PC-3 (cell line): Measurements from ENCODE around the gene GBA2. TPM values are rescaled to one million over a fixed set of nuclear protein-coding genes. Genes with fewer than 3 reads are reported as not detected.

Experiments
- ATAC-seq: fragments of 200-7000 bp; cut with Tn5 transposase; 2 replicates; pipeline ENCODE4 v1.9.1; 2020; ENCODE audit warnings: mild to moderate bottlenecking, moderate library complexity
- BruUV-seq: library from RNA; stranded (reverse); fragments of 400-500 nt; replicated peaks from 2 replicates; lab custom pipeline; 2021; lab: Mats Ljungman, UMichigan
- CTCF ChIA-PET: fragments of 300-600 bp; sonication (Branson Sonifier 250); formaldehyde crosslinking; loops from one replicate; lab custom pipeline; 2022; ENCODE audit warnings: antibody characterized with exemption; lab: Charles Lee
- POLR2A ChIA-PET: fragments of 300-600 bp; sonication (Branson Sonifier 250); formaldehyde crosslinking; loops from one replicate; lab custom pipeline; 2022; ENCODE audit warnings: antibody characterized with exemption; ENCODE audit not compliant: unreplicated experiment; lab: Charles Lee
- DNase-seq: peaks from one replicate; pipeline ENCODE4 v3.0.0-alpha.2; 2015
- H2AFZ ChIP-seq: fragments of 300-600 bp; sonication (generic); 2 replicates; pipeline ENCODE4 v1.6.0; 2016; ENCODE audit warnings: antibody characterized with exemption, low read length
- H3F3A ChIP-seq: fragments of 300-600 bp; sonication (generic); one replicate; pipeline ENCODE4 v1.6.0; 2017; ENCODE audit warnings: antibody characterized with exemption, low read length, control low read depth, mild to moderate bottlenecking; ENCODE audit not compliant: unreplicated experiment
- H3K27ac ChIP-seq: fragments of 300-600 bp; sonication (generic); 2 replicates; pipeline ENCODE4 v1.5.1; 2016; ENCODE audit warnings: mild to moderate bottlenecking, low read length
- H3K27me3 ChIP-seq: fragments of 300-600 bp; sonication (generic); 2 replicates; pipeline ENCODE4 v1.6.1; 2016; ENCODE audit warnings: low read length, mixed read lengths
- H3K36me3 ChIP-seq: fragments of 300-600 bp; sonication (generic); 2 replicates; pipeline ENCODE4 v1.6.1; 2016; ENCODE audit warnings: low read depth, mixed run types, low read length, mixed read lengths
- H3K4me1 ChIP-seq: fragments of 300-600 bp; sonication (generic); 2 replicates; pipeline ENCODE4 v1.5.1; 2016; ENCODE audit warnings: low read length; ENCODE audit not compliant: insufficient read depth
- H3K4me2 ChIP-seq: fragments of 300-600 bp; sonication (generic); 2 replicates; pipeline ENCODE4 v1.6.0; 2016; ENCODE audit warnings: low read length
- H3K4me3 ChIP-seq: fragments of 300-600 bp; sonication (generic); 2 replicates; pipeline ENCODE4 v1.5.1; 2016; ENCODE audit warnings: mild to moderate bottlenecking, low read length, mixed read lengths
- H3K79me2 ChIP-seq: fragments of 300-600 bp; sonication (generic); 2 replicates; pipeline ENCODE4 v1.6.1; 2017; ENCODE audit warnings: low read length, mixed read lengths
- H3K9ac ChIP-seq: fragments of 300-600 bp; sonication (generic); 2 replicates; pipeline ENCODE4 v1.6.0; 2016; ENCODE audit warnings: mild to moderate bottlenecking, low read length
- H3K9me2 ChIP-seq: fragments of 300-600 bp; sonication (generic); replicated peaks from 2 replicates; pipeline ENCODE4 v1.6.1; 2016; ENCODE audit warnings: mixed run types, low read length, mixed read lengths
- H3K9me3 ChIP-seq: fragments of 300-600 bp; sonication (generic); 2 replicates; pipeline ENCODE4 v1.6.1; 2016; ENCODE audit warnings: low read length, mixed read lengths
- H4K20me1 ChIP-seq: fragments of 300-600 bp; sonication (generic); 2 replicates; pipeline ENCODE4 v1.6.1; 2016; ENCODE audit warnings: low read length, mixed read lengths
- EZH2 ChIP-seq: fragments of 300-600 bp; sonication (generic); IDR thresholded peaks from one replicate; pipeline ENCODE4 v1.6.1; 2017; ENCODE audit warnings: antibody characterized with exemption, mild to moderate bottlenecking, low read length; ENCODE audit not compliant: unreplicated experiment
- EZH2phosphoT487 ChIP-seq: fragments of 300-600 bp; sonication (generic); IDR thresholded peaks from 2 replicates; pipeline ENCODE4 v1.6.1; 2018; ENCODE audit warnings: mild to moderate bottlenecking, antibody characterized with exemption, low read length, borderline replicate concordance
- intact Hi-C: fragments of 100-400 bp; cut with micrococcal nuclease; formaldehyde crosslinking; loops from 2 replicates; pipeline ENCODE4 v1.9.0; 2023
- total RNA-seq: library from RNA; depleted of rRNA; stranded (reverse); fragments of >200 nt; gene quantifications from 2 replicates; pipeline ENCODE4 v1.2.3, GENCODE V29; 2014
- TF ChIP-seq, protein P1 (sequence below): fragments of 300-600 bp; sonication (generic); conservative IDR thresholded peaks from 2 replicates; pipeline ENCODE4 v1.5.1; 2017; ENCODE audit warnings: antibody characterized with exemption, low read depth, mild to moderate bottlenecking, low read length

The GBA2 gene
- total RNA-seq, 1 experiment from 2014 or later, result 81.7 TPM

DNA sequence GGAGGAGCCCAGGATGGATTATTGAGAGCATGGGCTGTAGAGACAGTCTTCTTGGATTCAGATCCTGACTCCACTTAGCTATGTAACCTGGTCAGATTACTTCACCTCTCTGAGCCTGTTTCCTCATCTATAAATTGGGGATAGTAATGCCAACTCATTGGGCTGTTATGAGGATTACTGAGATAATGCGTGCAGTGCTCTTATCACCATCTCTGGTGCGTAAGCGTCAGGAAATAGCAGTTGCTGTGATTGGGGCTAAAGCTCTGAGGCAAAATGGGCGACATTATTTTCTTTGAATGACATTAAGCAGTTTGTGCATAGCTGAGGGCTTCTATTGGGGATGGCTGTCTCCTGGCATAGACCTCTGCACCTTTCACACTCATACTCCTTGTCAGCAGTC lies 6.0 kb upstream of the GBA2 start:
- Histone ChIP-seq H3K79me2 (peaks cover 29% of the 10 kb centered on the region), H2AFZ (no peak overlapping the region), H3K9me3 (no peaks in the 10 kb centered on the region), H3K4me3 (no peak overlapping the region), H3K27me3 (no peaks in the 10 kb centered on the region), H3F3A (no peaks in the 10 kb centered on the region), H3K9me2 (no peaks in the 10 kb centered on the region), H3K9ac (no peak overlapping the region), H3K36me3 (no peaks in the 10 kb centered on the region), H3K4me2 (no peak overlapping the region), H4K20me1 (no peaks in the 10 kb centered on the region), H3K4me1 (peaks cover 35% of the 10 kb centered on the region), H3K27ac (no peak overlapping the region)
- ATAC-seq (no peak), DNase-seq (no peak)
- intact Hi-C loops, result loop anchor here (2.0 kb wide), 1 partner anchor 32 kb away; no protein-coding TSS in a partner anchor
- CTCF ChIA-PET, result no interaction called here
- BruUV-seq, result no TSS peak
- TF ChIP-seq EZH2 (no peak), EZH2phosphoT487 (no peak)
- TF ChIP-seq, protein P1, sequence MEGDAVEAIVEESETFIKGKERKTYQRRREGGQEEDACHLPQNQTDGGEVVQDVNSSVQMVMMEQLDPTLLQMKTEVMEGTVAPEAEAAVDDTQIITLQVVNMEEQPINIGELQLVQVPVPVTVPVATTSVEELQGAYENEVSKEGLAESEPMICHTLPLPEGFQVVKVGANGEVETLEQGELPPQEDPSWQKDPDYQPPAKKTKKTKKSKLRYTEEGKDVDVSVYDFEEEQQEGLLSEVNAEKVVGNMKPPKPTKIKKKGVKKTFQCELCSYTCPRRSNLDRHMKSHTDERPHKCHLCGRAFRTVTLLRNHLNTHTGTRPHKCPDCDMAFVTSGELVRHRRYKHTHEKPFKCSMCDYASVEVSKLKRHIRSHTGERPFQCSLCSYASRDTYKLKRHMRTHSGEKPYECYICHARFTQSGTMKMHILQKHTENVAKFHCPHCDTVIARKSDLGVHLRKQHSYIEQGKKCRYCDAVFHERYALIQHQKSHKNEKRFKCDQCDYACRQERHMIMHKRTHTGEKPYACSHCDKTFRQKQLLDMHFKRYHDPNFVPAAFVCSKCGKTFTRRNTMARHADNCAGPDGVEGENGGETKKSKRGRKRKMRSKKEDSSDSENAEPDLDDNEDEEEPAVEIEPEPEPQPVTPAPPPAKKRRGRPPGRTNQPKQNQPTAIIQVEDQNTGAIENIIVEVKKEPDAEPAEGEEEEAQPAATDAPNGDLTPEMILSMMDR, result no peak
- POLR2A ChIA-PET, result interaction anchor here (0.6 kb wide), 1 partner anchor 123 kb away, joined by 3 read pairs; no protein-coding TSS in a partner anchor

DNA sequence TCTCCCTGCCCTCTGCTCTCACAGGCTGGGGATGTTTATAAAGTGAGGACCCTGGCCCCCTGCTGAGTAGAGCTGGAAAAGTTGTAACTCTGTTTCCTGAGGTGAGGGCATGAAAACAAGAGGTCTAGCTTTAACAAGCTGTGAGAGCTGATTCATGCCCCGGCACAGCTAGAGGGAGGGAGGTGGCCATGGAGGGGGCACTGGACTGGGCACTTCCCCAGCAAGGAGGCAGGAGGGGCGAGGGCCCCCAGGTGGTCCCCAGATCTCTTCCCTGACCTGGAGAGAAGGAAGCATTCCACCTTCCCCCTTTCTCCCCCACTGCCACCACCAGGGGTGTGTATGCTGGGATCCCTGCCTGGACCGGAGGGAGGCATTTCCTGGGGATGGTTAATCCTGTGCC lies 5.2 kb upstream of the GBA2 start, which contains the start of gene MSMP:
TSS of gene MSMP (minus strand) at position 13 of the 400 bp plus-strand sequence. CDS start 147 bp downstream, outside the sequence.
- no peaks in the 10 kb centered on the region for H3K9me3 ChIP-seq
- H3K36me3 ChIP-seq, result no peaks in the 10 kb centered on the region
- no peaks in the 10 kb centered on the region for H3K9me2 ChIP-seq
- no peaks in the 10 kb centered on the region for H4K20me1 ChIP-seq
- ATAC-seq (peak; percentile 35), DNase-seq (no peak)
- intact Hi-C loops, result loop anchor here (2.0 kb wide), 1 partner anchor 33 kb away; no protein-coding TSS in a partner anchor
- no peaks in the 10 kb centered on the region for H3K27me3 ChIP-seq
- TF ChIP-seq, protein P1, result no peak
- TF ChIP-seq EZH2phosphoT487 (no peak), EZH2 (no peak)
- H3F3A ChIP-seq, result no peaks in the 10 kb centered on the region
- H3K79me2 ChIP-seq, result peaks cover 32% of the 10 kb centered on the region
- H3K4me2 ChIP-seq, result no peak within 1 kb of the TSS
- peaks cover 39% of the 10 kb centered on the region for H3K4me1 ChIP-seq
- BruUV-seq, result no TSS peak
- no peak within 1 kb of the TSS for H3K9ac ChIP-seq
- ChIA-PET POLR2A (interaction anchor here (0.6 kb wide), 1 partner anchor 124 kb away, joined by 3 read pairs; no protein-coding TSS in a partner anchor), CTCF (no interaction called here)
- no peak within 1 kb of the TSS for H3K27ac ChIP-seq
- H2AFZ ChIP-seq, result no peak within 1 kb of the TSS
- no peak within 1 kb of the TSS for H3K4me3 ChIP-seq

DNA sequence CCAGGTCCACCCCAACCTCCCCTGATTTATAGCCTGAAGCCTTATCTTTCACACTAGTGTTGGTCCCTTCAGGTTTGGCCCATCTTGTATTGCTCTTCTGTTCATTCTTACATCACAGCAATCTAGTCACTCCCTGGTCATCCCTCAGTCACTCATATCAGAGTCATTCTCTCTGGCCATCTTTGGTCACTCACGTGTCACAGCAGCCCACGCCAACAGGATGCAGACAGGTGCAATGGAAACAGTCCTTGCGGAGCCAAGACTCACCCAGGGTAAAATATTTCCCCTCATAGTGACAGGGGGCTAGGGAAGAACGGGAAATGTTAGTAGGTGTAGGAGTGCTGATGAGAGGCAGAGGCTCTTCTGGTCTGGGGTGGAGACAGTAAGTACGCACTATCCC lies 4.4 kb upstream of the GBA2 start:
- no peak overlapping the region for H3K27ac ChIP-seq
- no peak overlapping the region for H2AFZ ChIP-seq
- H3K4me1 ChIP-seq, result peaks cover 33% of the 10 kb centered on the region
- H3F3A ChIP-seq, result no peaks in the 10 kb centered on the region
- peaks cover 30% of the 10 kb centered on the region for H3K79me2 ChIP-seq
- no TSS peak for BruUV-seq
- H3K36me3 ChIP-seq, result no peaks in the 10 kb centered on the region
- no peak for ATAC-seq
- no peak overlapping the region for H3K4me2 ChIP-seq
- no peak overlapping the region for H3K9ac ChIP-seq
- no peaks in the 10 kb centered on the region for H4K20me1 ChIP-seq
- TF ChIP-seq EZH2phosphoT487 (no peak), EZH2 (no peak)
- TF ChIP-seq, protein P1, result no peak
- H3K4me3 ChIP-seq, result no peak overlapping the region
- CTCF ChIA-PET, result no interaction called here
- no peaks in the 10 kb centered on the region for H3K9me3 ChIP-seq
- intact Hi-C loops, result no loop called here
- no peak for DNase-seq
- POLR2A ChIA-PET, result interaction anchor here (0.5 kb wide), 1 partner anchor 14 kb away, joined by 3 read pairs; no protein-coding TSS in a partner anchor
- H3K27me3 ChIP-seq, result no peaks in the 10 kb centered on the region
- no peaks in the 10 kb centered on the region for H3K9me2 ChIP-seq
